Left kidney (tissue), 2 donors: ENCODE measurements around the gene TP73. TPM values are rescaled to one million over a fixed set of nuclear protein-coding genes. Genes with fewer than 3 reads are reported as not detected.

Source experiments
- DNase-seq: peaks from one replicate; pipeline ENCODE4 v3.0.0-alpha.2; 2013
- polyA plus RNA-seq: library from polyadenylated mRNA; unstranded; fragments of 120-200 nt; gene quantifications from one replicate; pipeline ENCODE4 v1.2.1, GENCODE V29; 2013; ENCODE audit not compliant: insufficient read length

Gene TP73
- polyA plus RNA-seq, 1 donor: 0.55 TPM

GRCh38 chr1:3689138-3689750 lies 36.9 kb downstream of the TP73 start:
- DNase-seq: no peak

DNA sequence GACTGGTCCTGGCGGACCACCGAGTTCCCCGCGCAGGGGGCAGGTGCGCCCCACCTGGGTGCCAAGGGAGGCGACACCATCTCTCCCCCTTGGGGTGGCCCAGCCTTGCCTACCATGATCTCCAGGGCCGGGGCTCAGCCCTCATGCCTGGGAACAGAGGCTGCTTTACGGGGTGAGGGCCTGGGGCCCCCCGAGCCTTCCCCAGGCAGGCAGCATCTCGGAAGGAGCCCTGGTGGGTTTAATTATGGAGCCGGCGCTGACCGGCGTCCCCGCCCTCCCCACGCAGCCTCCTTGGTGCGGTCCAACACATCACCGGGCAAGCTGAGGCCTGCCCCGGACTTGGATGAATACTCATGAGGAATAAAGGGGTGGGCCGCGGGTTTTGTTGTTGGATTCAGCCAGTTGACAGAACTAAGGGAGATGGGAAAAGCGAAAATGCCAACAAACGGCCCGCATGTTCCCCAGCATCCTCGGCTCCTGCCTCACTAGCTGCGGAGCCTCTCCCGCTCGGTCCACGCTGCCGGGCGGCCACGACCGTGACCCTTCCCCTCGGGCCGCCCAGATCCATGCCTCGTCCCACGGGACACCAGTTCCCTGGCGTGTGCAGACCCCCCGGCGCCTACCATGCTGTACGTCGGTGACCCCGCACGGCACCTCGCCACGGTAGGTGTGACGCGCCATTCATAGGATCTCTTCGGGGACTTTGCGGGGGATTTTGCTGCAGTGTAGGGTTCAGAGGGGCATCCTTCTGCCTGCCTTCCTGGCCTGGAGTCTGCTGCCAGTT lies 38.2 kb downstream of the TP73 start:
- no peak for DNase-seq

DNA sequence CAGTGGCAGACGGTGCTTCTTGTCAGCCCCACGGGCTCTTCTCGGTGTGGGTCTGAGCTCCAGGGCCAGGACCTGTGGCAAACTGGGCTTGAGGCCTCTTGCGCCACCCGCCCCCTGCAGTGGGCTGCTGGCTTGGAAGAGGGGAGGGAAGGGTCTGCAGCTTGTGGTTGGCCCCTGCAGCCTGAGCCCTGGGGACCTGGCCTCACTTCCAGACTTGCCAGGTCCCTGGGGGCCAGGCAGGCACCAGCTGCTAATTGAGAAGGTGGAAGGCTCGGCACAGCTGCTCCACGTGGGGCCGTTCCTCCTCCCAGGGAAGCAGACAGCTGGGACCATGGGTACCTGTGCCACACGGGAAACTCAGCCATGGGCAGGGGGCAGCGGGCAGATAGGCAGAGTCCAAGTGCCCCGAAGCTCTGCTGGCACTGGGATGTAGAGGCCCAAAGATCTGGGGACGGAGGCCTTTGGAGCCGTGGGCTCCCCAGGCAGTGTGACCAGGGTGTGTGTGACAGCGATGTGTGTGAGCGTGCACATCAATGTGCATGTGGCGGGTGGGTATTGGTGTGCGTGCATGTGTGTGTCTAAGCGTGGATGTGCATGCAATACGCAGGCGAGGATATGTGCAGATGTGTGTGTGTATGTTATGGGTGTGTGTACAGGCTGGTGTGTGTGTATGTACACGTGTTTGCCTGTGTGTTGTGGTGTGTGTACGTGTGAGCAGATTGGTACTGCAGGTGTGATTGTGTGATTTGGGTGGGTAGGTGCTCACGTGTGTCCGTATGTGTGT lies 39.3 kb downstream of the TP73 start:
- DNase-seq: no peak

DNA sequence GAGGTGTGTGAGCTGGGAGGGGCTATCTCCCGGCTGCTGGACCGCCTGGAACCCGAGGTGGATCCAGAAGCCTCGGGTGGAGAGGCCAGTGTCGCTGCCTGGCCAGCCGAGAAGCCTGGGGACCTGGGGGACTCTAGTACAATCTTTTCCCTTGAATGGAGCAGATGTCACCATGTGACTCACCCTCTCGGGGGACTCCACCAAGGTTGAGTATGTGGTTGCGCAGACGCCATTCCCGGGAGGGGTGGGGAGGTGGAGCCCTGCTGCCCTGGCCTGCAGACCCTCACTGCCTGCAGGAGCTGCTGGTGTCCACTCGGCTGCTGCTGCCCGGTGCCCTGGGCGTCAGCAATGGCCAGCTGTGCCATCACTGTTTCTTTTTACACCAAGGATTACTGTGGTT lies 40.3 kb downstream of the TP73 start:
- DNase-seq: no peak

- no peak for DNase-seq
Observed at GRCh38 chr1:3693321-3693720, 41.0 kb downstream of the TP73 start.

DNA sequence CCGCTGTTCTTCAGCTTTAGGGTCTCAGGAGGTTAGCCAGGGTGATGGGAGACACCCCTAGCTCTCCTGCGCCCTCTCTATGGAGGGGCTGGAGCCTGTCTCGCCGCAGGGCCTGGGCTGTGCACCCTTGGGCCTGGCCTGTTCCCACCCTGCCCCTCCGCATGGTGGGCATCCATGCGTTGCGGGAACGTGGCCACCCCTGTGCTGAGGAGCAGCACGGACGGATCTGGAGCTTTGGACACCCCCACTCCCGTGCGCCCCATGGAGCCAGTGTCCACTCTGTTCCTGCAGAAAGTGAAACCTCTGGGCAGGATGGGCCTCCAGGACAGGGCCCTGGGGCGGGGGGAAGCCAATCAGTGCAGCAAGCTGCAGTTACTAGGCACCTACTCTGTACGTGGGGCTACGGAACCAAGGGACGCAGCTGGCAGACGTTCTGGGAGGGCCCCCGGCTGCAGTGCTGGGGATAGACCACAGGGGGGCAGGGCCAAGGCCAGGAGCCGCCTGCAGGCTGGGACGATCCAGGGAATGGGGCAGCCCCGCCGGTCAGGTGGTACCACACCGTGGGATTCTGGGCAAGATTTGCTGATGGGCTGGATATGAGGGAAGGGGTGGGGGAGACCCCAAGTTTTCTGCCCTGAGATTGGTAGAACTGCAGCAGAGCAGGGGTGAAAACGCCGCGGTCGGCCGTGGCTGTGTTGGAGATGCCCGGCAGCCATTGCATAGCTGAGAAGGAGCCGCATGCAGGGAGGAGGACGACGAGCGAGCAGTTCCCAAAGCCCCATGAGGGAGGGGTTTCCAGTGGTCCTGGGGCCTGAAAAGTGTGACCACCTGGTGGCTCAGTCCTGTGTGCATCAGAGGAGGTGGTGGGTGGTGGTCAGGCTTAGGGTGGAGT lies 43.3 kb downstream of the TP73 start:
- no peak for DNase-seq

- DNase-seq: no peak
Observed at GRCh38 chr1:3696689-3697088, 44.4 kb downstream of the TP73 start.

DNA sequence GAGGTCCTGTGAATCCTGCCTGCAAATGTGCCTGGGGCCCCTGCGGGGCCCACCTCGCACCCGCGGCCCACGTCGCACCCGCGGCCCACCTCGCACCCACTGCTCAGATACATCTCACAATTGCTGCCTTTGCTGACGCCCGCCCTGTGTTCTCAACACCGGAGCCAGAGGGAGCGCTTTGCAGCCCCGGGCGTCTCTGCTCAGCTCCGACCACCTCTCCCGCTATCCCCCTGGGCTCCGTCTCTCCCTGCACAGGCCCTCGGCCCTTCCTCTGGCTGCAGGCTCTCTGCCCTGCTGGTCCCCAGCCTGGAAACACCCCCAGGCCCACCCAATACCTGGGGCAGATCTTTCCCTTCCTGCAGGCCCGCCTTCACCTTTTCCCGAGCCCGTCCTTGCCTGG lies 44.8 kb downstream of the TP73 start:
- no peak for DNase-seq

GRCh38 chr1:3697810-3698209 lies 45.5 kb downstream of the TP73 start:
- no peak for DNase-seq

DNA sequence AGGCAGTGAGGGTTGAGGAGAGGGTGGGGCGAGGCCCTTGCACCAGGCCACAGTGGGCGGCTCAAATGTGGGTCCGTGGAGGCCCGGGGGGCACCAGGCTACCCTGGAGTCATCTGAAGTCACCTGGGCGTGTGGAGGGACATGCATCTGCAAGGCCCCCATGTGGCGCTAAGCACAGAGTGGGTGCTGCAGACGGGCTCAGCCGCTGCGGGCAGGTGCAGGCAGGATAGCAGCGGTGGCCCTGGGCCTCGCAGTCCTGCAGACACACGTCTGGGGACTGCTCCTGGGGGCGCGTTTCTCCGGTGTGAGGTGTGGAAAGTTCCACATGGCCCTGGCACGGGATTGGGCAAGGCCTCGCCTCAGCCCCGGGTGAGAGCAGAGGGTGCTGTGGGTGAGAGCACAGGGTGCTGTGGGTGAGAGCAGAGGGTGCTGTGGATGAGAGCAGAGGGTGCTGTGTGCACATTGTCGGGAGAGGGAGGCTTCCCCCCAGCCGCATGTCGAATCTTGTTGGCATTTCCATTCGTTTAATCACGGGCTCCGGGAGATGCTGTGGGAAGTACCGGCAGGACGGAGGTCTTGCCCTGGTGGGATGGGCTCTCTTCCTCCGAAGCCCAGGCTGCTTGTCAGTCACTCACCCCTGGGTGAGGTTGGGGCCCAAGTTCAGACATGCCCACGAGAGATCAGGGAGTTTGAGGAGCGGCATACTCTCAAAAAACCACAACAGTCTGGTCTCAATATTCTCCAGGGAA lies 46.5 kb downstream of the TP73 start:
- DNase-seq: no peak

DNA sequence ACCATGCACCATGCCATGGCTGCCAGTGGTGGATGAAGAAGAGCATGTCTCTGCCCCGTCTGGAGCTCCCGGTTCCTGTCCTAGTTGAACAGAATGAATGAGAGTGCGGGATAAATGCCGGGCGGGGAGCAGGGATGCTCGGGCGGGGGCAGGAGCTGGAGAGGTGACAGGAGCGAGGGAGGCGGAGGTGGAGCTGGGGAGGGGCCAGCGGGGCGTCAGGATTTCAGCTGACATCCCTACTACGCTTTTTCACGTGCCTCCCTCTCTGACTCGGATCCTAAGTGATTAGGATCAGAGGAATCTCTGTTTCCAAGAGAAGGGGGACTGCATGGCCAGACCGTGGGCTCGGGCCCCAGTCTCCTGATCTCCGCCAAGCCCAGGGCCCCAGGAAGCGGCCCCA lies 47.3 kb downstream of the TP73 start:
- no peak for DNase-seq

- DNase-seq: no peak
Observed at GRCh38 chr1:3700631-3701030, 48.3 kb downstream of the TP73 start.

DNA sequence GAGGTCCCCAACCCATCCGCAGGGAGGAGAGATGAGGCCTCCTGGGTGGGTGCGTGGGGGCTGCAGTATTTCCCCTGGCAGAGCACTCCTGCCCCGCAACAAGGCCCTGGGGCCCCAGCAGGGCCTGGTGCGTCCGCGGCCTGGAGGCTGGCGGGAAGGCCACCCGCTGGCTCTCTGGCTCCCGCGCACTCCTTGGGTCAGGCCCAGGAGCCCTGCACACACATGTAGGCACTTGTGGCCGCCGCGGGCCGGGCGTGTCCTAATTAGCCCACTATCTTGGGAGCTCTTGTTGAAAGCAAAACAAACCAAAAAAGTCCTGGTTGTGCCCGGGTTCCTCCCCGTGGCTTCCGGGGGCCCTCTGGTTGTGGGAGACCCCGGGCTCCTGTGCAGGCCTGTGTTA lies 50.2 kb downstream of the TP73 start:
- no peak for DNase-seq

GRCh38 chr1:3702990-3703728 lies 50.8 kb downstream of the TP73 start:
- DNase-seq: no peak

DNA sequence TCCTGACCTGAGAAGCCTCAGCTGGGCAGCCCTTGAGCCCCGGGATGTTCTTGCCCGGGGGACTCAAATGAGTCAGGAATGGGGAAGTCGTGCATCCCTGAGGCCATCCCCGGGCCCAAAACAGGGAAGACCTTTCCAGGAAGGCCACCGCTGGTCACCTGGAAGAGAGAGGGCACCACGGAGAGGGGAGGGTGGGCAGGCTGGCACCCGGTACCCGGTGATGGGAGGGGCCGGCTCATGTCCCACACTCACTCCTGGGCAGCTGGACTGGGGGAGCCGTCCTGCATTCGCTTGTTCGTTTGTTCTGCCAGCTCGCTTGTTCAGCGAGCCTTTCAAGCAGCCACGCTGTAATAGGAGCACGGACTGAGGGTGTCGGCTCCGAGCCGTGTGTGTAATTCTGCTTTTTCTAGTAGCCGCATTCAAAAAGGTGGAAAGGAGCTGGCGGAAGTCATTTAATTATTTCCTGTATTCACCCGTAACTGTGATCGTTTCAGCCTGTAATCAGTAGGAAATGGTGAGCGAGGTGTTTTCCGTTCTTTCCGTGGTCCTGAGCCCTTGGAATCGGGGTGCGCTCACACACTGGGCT lies 51.6 kb downstream of the TP73 start:
- DNase-seq: no peak

GRCh38 chr1:3705341-3705950 lies 53.1 kb downstream of the TP73 start:
- DNase-seq: no peak

DNA sequence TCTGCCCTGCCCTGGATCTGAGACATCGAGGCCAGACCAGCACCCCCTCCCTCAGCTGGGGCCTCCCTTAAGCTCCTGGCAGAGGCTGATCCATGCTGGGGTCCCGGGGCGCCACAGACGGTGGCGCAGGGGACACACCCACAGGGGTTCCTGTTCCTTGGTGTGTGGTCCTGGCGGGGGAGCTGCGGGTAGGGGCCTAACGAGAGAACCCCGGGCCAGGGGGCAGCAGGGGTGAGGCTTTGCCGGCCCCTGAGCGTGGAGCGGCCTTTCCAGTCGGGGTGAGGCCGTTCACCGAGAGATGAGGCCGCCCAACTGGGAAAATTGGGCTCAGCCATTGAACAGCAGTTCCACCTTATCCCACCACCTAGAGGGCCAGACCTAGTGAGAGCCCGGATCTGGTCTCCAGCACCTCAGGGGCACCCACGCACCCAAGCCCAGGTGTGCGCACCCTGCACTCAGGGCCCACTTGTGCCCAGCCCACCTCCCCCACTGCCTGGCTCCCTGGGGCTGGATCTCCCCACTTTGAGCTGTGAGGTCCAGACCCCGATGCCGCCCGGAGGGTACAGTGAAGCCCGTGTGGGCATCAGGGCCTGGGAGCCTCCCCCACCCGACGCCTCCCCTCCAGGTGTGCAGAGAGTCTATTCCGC lies 54.5 kb downstream of the TP73 start:
- no peak for DNase-seq

GRCh38 chr1:3707298-3707938 lies 55.1 kb downstream of the TP73 start:
- no peak for DNase-seq

GRCh38 chr1:3707939-3708328 lies 55.6 kb downstream of the TP73 start:
- no peak for DNase-seq
